ENCODE results near the gene STK32B.

DNA sequence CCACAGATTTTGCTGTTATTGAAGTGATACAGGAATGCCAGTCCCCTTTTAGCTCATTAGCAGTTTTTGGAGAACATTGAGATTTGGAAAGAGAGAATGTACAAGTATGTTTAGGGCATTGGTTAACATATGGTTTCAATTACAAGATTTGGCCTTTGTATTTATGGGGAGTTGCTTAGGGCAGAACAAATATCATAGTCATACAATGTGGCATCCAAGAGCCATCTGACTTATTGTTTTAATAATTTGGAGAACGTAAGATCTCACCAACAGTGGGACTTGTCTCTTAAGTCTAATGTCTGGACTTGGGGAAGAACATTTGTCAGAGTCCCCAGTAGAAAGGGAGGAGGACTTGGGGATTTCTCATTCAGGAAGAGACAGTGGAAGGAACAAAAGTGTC is 166.1 kb downstream of the STK32B start:
- TF ChIP-seq EZH2 (IDR thresholded peaks at IDR 0.05; ENCODE audit: low read depth, unreplicated experiment) (no peak), POLR2AphosphoS5 (IDR thresholded peaks at IDR 0.05; ENCODE audit: low read depth) (no peak), CREB1 (CRISPR knock-in tag; IDR thresholded peaks at IDR 0.05; ENCODE audit: low read depth) (no peak), ZNF331 (CRISPR knock-in tag; IDR thresholded peaks at IDR 0.05; ENCODE audit: low read depth) (no peak), EZH2phosphoT487 (IDR thresholded peaks at IDR 0.05; ENCODE audit: unreplicated experiment) (no peak)
- TF ChIP-seq, protein P1, sequence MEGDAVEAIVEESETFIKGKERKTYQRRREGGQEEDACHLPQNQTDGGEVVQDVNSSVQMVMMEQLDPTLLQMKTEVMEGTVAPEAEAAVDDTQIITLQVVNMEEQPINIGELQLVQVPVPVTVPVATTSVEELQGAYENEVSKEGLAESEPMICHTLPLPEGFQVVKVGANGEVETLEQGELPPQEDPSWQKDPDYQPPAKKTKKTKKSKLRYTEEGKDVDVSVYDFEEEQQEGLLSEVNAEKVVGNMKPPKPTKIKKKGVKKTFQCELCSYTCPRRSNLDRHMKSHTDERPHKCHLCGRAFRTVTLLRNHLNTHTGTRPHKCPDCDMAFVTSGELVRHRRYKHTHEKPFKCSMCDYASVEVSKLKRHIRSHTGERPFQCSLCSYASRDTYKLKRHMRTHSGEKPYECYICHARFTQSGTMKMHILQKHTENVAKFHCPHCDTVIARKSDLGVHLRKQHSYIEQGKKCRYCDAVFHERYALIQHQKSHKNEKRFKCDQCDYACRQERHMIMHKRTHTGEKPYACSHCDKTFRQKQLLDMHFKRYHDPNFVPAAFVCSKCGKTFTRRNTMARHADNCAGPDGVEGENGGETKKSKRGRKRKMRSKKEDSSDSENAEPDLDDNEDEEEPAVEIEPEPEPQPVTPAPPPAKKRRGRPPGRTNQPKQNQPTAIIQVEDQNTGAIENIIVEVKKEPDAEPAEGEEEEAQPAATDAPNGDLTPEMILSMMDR (conservative IDR thresholded peaks at IDR 0.05; ENCODE audit: low read depth in 2 of 2) = no peak
- TF ChIP-seq, protein P2, sequence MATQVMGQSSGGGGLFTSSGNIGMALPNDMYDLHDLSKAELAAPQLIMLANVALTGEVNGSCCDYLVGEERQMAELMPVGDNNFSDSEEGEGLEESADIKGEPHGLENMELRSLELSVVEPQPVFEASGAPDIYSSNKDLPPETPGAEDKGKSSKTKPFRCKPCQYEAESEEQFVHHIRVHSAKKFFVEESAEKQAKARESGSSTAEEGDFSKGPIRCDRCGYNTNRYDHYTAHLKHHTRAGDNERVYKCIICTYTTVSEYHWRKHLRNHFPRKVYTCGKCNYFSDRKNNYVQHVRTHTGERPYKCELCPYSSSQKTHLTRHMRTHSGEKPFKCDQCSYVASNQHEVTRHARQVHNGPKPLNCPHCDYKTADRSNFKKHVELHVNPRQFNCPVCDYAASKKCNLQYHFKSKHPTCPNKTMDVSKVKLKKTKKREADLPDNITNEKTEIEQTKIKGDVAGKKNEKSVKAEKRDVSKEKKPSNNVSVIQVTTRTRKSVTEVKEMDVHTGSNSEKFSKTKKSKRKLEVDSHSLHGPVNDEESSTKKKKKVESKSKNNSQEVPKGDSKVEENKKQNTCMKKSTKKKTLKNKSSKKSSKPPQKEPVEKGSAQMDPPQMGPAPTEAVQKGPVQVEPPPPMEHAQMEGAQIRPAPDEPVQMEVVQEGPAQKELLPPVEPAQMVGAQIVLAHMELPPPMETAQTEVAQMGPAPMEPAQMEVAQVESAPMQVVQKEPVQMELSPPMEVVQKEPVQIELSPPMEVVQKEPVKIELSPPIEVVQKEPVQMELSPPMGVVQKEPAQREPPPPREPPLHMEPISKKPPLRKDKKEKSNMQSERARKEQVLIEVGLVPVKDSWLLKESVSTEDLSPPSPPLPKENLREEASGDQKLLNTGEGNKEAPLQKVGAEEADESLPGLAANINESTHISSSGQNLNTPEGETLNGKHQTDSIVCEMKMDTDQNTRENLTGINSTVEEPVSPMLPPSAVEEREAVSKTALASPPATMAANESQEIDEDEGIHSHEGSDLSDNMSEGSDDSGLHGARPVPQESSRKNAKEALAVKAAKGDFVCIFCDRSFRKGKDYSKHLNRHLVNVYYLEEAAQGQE (IDR thresholded peaks at IDR 0.05; ENCODE audit: unreplicated experiment) = no peak
